ENCODE measurements around the gene LITAFD. TPM values are rescaled to one million over a fixed set of nuclear protein-coding genes. Genes with fewer than 3 reads are reported as not detected.
A peak's percentile ranks its signal among the peaks of the same experiment; 100 is the strongest.

LITAFD gene
- polyA plus RNA-seq, 3 donors, result not detected

GRCh38 chr16:8872071-8872470 lies 10.1 kb upstream of the LITAFD start:
- H3K27ac Mint-ChIP-seq, result no peak overlapping the region
- intact Hi-C loops (cut with micrococcal nuclease), result no loop called here
- peaks cover 0 to 1% of the 10 kb centered on the region in 2 donors for H3K36me3 Mint-ChIP-seq

DNA sequence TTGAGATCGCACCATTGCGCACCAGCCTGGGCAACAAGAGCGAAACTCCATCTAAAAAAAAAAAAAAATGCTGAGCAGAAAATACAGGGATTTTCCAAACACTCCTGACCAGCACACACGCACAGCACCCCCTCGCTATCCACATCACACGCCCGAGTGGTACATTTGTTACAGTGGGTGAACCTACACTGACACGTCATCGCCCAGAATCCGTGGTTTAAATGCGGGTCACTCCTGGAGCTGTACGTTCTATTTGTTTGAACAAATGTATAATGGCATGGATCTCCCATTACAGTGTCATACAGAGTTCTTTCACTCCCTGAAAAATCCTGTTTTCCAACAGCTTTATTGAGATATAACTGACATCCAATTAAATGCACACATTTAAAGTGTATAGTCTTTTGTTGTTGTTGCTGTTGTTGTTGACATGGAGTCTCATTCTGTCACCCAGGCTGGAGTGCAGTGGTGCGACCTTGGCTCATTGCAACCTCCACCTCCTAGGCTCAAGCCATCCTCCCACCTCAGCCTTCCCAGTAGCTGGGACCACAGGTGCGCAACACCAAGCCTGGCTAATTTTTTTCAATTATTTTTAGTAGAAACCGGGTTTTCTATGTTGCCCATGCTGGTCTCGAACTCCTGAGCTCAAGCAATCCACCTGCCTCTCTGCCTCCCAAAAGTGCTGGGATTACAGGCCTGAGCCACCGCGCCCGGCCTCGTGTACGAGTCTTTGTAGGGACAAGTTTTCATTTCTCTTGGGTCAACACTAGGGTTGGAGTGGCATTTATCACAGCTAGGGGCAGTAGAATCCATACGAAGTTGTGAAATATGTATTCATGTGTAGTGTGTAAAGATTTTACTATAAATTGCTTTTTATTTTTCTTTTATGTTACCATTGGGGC lies 8.9 kb upstream of the LITAFD start:
- peak; percentile 45 for TF ChIP-seq CTCF (IDR thresholded peaks at IDR 0.05)
- H3K9ac ChIP-seq (ENCODE audit: insufficient read depth, low read length, poor library complexity, severe bottlenecking), result no peak overlapping the region
- no peak overlapping the region for H3K4me3 ChIP-seq (replicated peaks in 1 of 3; ENCODE audit: low read depth in 2 of 3, low read length in 3 of 3)
- H3K4me3 Mint-ChIP-seq, result no peak overlapping the region
- H3K4me2 ChIP-seq (replicated peaks; ENCODE audit: extremely low read depth, low read length, poor library complexity, severe bottlenecking), result no peak overlapping the region
- intact Hi-C loops (cut with micrococcal nuclease), result no loop called here
- DNase-seq, result no peak
- H3K36me3 ChIP-seq (replicated peaks in 1 of 2; ENCODE audit: control insufficient read depth in 1 of 2, insufficient read depth in 2 of 2, low read length in 2 of 2), result no peaks in the 10 kb centered on the region
- H3K27me3 ChIP-seq (ENCODE audit: control insufficient read depth in 2 of 2, insufficient read depth in 2 of 2, low read length in 2 of 2), result no peaks in the 10 kb centered on the region
- H3K4me1 ChIP-seq (ENCODE audit: control insufficient read depth in 1 of 2, insufficient read depth in 2 of 2, low read length in 2 of 2), result peaks cover 22 to 34% of the 10 kb centered on the region in 2 donors
- no peaks in the 10 kb centered on the region for H3K36me3 Mint-ChIP-seq
- no peak overlapping the region for H3K27ac Mint-ChIP-seq
- H3K9me3 Mint-ChIP-seq, result no peaks in the 10 kb centered on the region
- no peak overlapping the region for H3K27ac ChIP-seq (ENCODE audit: low read depth in 1 of 2, low read length in 2 of 2)
- peaks cover 1 to 7% (median 3%) of the 10 kb centered on the region in 3 donors for H3K27me3 Mint-ChIP-seq (ENCODE audit: low read depth in 3 of 3)
- 91% methylated on average over 17 of the region's 22 CpGs for WGBS (ENCODE audit: insufficient coverage)
- H3K4me1 Mint-ChIP-seq, result peaks cover 25% of the 10 kb centered on the region
- no peak overlapping the region for H2AFZ ChIP-seq (ENCODE audit: insufficient read depth, low read depth, low read length, poor library complexity, severe bottlenecking)
- no peaks in the 10 kb centered on the region for H3K9me3 ChIP-seq (replicated peaks in 1 of 2; ENCODE audit: control insufficient read depth in 1 of 2, insufficient read depth in 1 of 2, low read length in 2 of 2)
- peaks cover under 1% of the 10 kb centered on the region for H3K79me2 ChIP-seq (ENCODE audit: insufficient read depth, low read length)
- peaks cover 3% of the 10 kb centered on the region for H4K20me1 ChIP-seq (ENCODE audit: insufficient read depth, low read length)

More at GRCh38 chr16:8872071-8872470, 10.1 kb upstream of the LITAFD start:
- no peaks in the 10 kb centered on the region for H3K9me3 ChIP-seq (replicated peaks in 1 of 2; ENCODE audit: control insufficient read depth in 1 of 2, insufficient read depth in 1 of 2, low read length in 2 of 2)
- no peak for DNase-seq
- H3K4me2 ChIP-seq (replicated peaks; ENCODE audit: extremely low read depth, low read length, poor library complexity, severe bottlenecking), result no peak overlapping the region
- peaks cover 33 to 46% of the 10 kb centered on the region in 2 donors for H3K4me1 ChIP-seq (ENCODE audit: control insufficient read depth in 1 of 2, insufficient read depth in 2 of 2, low read length in 2 of 2)
- Mint-ChIP-seq H3K27me3 (ENCODE audit: low read depth in 3 of 3) (peaks cover 1 to 5% (median 2%) of the 10 kb centered on the region in 3 donors), H3K4me1 (peaks cover 33% of the 10 kb centered on the region), H3K9me3 (no peaks in the 10 kb centered on the region), H3K4me3 (no peak overlapping the region)
- H2AFZ ChIP-seq (ENCODE audit: insufficient read depth, low read depth, low read length, poor library complexity, severe bottlenecking), result no peak overlapping the region
- H3K27ac ChIP-seq (ENCODE audit: low read depth in 1 of 2, low read length in 2 of 2), result no peak overlapping the region
- no peaks in the 10 kb centered on the region for H3K27me3 ChIP-seq (ENCODE audit: control insufficient read depth in 2 of 2, insufficient read depth in 2 of 2, low read length in 2 of 2)
- H3K4me3 ChIP-seq (replicated peaks in 1 of 3; ENCODE audit: low read depth in 2 of 3, low read length in 3 of 3), result no peak overlapping the region
- no peaks in the 10 kb centered on the region for H3K36me3 ChIP-seq (replicated peaks in 1 of 2; ENCODE audit: control insufficient read depth in 1 of 2, insufficient read depth in 2 of 2, low read length in 2 of 2)
- 94% methylated on average over 5 of the region's 5 CpGs for WGBS (ENCODE audit: insufficient coverage)
- H4K20me1 ChIP-seq (ENCODE audit: insufficient read depth, low read length), result peaks cover 14% of the 10 kb centered on the region
- no peak for TF ChIP-seq CTCF (IDR thresholded peaks at IDR 0.05)
- H3K9ac ChIP-seq (ENCODE audit: insufficient read depth, low read length, poor library complexity, severe bottlenecking), result no peak overlapping the region
- H3K79me2 ChIP-seq (ENCODE audit: insufficient read depth, low read length), result peaks cover 12% of the 10 kb centered on the region
